ENCODE measurements around the gene CALML5. TPM values are rescaled to one million over a fixed set of nuclear protein-coding genes. Genes with fewer than 3 reads are reported as not detected.

CALML5 gene
- total RNA-seq, 1 experiment from 2014 or later: not detected

GRCh38 chr10:5533098-5533731 lies 33.8 kb upstream of the CALML5 start:
- no peak for DNase-seq (ENCODE audit: low spot score)

- DNase-seq (ENCODE audit: low spot score): no peak
Observed at GRCh38 chr10:5532618-5533097, 33.3 kb upstream of the CALML5 start.

GRCh38 chr10:5532307-5532605 lies 32.9 kb upstream of the CALML5 start:
- DNase-seq (ENCODE audit: low spot score): no peak

- DNase-seq (ENCODE audit: low spot score): no peak
Observed at GRCh38 chr10:5531558-5532306, 32.4 kb upstream of the CALML5 start.

GRCh38 chr10:5530846-5531557 lies 31.6 kb upstream of the CALML5 start:
- no peak for DNase-seq (ENCODE audit: low spot score)

GRCh38 chr10:5530412-5530806 lies 31.0 kb upstream of the CALML5 start:
- DNase-seq (ENCODE audit: low spot score): no peak

GRCh38 chr10:5529702-5530411 lies 30.5 kb upstream of the CALML5 start:
- DNase-seq (ENCODE audit: low spot score): no peak

GRCh38 chr10:5528989-5529701 lies 29.8 kb upstream of the CALML5 start:
- DNase-seq (ENCODE audit: low spot score): no peak

- DNase-seq (ENCODE audit: low spot score): no peak
Observed at GRCh38 chr10:5527332-5528200, 28.2 kb upstream of the CALML5 start.

GRCh38 chr10:5526691-5527331 lies 27.4 kb upstream of the CALML5 start:
- DNase-seq (ENCODE audit: low spot score): no peak

GRCh38 chr10:5525561-5526341 lies 26.4 kb upstream of the CALML5 start:
- DNase-seq (ENCODE audit: low spot score): no peak

GRCh38 chr10:5524641-5525560 lies 25.5 kb upstream of the CALML5 start, which contains the start of gene CALML3:
Gene CALML3 (plus strand): TSS chr10:5524961. CDS start chr10:5525086, 125 bp downstream.
- no peak for DNase-seq (ENCODE audit: low spot score)

GRCh38 chr10:5523796-5524574 lies 24.6 kb upstream of the CALML5 start:
- DNase-seq (ENCODE audit: low spot score): no peak

GRCh38 chr10:5522913-5523560 lies 23.7 kb upstream of the CALML5 start:
- no peak for DNase-seq (ENCODE audit: low spot score)

GRCh38 chr10:5519054-5519453 lies 19.7 kb upstream of the CALML5 start:
- DNase-seq (ENCODE audit: low spot score): no peak

GRCh38 chr10:5518143-5518542 lies 18.8 kb upstream of the CALML5 start:
- DNase-seq (ENCODE audit: low spot score): no peak

- DNase-seq (ENCODE audit: low spot score): no peak
Observed at GRCh38 chr10:5517546-5517945, 18.2 kb upstream of the CALML5 start.

Measured in A172 (cell line).